CD4-positive, alpha-beta T cell treated with Interleukin-6 at 100 ng/mL for 8 hours (primary cell): ENCODE measurements around the gene UGT2B17.
"Not testable (repeated sequence)": the region's sequence is repeated elsewhere in the genome, so short reads cannot be mapped to it uniquely, and the experiment has no call there.

Experiments
- DNase-seq: peaks from one replicate; pipeline ENCODE4 v3.0.0-alpha.2; 2020; ENCODE audit warnings: mixed read lengths, low spot score

UGT2B17 gene

DNA sequence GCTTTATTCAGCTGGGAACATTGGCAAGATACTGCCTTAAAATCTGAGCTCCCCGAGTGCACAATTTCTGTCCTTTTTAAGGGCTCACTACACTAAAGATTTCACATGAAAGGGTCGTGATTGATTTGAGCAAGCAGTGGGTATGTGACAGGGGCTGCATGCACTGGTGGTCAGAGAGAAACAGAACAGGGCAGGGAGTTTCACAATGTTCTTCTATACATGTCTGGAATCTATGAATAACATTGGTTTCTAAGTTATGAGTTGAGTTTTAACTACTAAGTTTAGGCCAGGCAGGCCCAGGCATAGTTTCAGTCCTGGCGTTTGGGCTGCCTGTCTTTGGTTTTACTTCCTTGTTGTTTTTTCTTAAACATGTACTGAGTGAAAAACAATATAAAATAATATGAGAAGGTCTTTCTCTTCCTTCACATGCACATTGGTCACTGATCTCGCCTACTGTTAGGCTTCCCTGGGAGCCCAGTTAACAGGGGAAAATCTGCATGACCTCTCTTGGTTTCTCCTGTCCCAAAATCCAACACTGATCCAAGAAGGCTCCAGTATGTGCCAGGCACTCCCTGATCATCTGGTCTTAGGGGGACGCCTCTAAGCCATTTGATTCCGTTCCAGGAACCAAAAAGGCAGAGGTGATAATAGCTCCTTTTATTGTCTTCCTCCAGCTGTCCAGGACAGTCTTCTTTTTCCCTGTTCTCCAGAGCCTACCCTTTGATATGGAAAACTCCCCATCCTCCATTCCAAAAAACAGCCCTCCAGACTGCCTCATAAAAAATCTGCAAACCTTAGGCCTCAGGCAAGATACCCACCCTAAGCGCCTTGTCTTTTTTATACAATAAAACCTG is at the start of gene UGT2B17:
TSS of gene UGT2B17 (minus strand) at position 51 of the 854 bp plus-strand sequence. CDS start 7,838 bp downstream, outside the sequence.
- DNase-seq = no peak

DNA sequence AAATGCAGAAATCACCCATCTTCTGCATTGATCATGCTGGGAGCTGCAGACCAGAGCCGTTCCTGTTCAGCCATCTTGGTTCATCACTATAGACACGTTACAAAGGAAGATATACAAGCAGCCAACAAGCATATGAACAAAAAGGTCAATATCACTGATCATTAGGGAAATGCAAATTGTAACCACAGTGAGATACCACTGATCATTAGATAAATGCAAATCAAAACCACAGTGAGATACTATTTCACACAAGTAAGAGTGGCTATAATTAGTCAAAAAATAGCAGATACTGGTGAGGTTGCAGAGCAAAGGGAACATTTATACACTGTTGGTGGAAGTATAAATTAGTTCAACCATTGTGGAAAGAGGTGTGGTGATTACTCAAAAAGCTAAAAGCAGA is 46.6 kb upstream of the UGT2B17 start:
- not testable (repeated sequence) for DNase-seq

DNA sequence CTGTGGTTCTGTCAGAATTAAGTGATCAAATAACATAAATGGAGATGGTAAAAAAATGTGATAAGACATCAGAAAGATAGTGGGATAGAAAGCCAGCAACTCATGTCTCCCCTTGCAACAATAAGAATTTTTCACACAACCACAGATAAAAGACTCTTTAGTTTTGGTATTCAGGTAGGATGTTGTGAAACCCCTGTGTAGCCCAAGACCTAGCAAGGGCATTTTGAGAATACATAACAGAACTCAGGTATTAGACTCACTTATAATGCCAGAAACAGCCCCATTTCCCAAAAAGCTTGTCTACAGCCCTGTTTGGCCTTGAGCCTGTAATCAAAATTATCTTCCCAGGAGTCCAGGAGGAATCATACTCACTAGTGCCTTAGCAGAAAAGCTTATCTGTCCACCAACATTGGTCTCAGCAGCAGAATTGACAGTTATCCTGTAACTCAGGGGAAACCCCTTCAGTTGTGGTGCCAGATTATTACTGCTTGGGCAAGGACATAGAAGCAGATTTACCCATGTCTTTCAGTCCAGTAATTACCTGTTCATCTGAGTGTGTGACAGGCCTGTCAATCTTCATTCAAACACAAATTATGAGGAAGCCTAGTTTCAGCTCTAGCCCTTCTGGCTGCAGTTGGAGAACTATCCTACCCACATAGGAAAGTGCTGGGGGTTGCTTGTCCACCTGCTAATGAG is 41.0 kb upstream of the UGT2B17 start:
- DNase-seq = no peak

DNA sequence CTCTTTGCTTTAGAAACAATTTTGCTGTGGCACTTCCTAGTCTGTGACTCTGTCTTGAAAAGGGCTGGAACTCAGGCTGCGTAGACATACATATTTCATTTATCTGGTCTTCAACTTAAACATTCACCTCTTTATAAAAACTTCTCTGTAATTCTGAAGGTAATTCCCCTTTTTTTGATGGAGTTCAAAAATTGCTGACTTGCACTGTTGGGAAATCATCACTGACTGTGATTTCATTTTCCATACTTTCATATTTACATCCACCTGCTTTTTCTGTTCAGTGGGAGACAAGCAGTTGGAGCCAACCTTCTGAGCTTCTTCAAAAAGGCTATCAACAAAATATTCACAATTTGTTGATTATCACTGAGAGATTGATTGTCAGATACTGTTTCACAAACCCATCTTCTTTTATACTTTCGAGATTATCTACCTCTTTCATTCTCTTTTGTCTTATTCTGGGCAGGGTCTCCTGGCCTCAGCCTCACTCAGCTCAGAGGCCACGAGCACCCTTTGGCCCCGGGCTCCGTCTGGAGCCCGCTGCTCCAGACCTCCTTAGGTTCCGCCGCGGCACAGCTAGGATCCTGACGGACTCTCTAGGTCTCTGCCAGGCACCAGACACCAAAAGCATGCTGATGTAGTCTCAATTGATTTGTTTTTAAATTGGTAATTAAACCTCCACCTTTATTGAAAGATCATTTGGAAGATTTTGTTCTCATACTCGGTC is 39.7 kb upstream of the UGT2B17 start:
- no peak for DNase-seq

DNA sequence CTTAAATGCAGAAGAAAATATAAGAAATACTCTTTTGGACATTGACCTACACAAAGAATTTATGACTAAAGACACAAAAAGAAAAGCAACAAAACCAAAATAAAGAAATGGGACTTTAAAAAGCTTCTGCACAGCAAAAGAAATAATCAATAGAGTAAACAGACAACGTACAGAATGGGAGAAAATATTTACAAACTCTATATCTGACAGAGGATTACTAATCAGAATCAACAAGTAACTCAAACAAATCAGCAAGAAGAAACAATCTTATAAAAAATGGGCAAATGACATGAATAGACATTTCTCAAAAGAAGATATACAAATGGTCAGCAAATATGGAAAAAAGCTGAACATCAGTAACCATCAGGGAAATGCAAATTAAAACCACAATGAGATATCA is 37.6 kb upstream of the UGT2B17 start:
- DNase-seq = no peak

DNA sequence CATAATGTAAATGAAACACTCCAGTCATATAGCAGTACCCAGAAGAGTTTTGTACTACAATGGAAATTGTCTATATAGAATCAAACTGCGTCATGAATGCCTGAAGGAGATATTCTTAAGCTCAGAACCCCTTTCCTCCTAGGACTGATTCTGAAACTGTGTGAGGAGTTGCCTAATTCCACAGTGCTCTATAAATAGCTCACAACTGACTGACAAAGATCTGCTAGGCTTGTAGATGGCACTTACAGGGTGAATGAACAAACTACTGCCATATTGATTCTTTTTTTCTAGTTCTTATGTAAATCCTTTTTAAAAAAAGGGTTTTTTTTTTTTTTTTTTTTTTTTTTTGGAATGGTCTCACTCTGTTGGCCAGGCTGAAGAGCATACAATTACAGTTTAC is 30.1 kb upstream of the UGT2B17 start:
- DNase-seq = no peak

DNA sequence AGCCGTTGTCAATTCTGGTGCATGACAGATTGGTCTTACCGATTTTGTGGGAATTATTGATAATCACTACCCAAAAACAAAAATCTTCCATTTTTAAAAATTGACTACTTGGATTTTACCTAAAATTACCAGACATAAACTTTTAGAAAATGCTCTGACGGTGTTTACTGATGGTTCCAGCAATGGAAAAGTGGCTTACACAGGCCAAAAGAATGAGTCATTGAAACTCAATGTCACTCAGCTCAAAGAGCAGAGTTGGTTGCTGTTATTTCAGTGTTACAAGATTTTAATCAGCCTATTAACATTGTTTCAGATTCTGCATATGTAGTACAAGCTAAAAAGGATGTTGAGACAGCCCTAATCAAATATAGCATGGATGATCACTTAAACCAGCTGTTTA is 23.0 kb upstream of the UGT2B17 start:
- no peak for DNase-seq

DNA sequence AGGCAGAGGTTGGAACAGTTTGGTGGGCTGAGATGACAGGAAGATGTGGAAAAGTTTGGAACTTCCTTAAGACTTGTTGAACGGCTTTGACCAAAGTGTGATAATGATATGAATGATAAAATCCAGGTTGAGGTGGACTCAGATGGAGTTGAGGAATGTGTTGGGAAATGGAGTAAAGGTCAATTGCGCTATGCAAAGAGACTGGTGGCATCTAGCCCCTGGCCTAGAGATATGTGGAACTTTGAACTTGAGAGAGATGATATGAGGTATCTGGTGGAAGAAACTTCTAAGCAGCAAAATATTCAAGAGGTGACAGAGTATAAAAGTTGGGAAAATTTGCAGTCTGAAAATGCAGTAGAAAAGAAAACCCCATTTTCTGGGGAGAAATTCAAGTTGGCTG is 21.4 kb upstream of the UGT2B17 start:
- DNase-seq = no peak

DNA sequence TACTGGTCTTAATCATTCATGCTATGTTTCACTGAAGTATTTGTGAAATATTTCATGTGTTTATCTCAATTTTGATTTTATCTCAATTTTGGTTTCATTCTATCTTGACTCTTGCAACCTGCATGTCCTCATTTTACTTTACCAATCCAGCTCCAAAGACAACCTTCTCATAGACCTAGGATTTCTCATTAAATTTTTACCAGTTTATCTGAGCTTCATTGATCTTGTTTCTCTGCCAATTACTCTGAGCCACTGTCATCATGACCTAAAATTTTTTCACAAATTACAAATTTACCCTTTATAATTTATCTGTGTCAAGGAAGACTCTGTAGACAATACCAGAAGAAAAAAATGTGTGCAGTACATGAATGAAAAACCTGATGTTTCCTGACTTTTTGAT is 18.6 kb upstream of the UGT2B17 start:
- DNase-seq = no peak

DNA sequence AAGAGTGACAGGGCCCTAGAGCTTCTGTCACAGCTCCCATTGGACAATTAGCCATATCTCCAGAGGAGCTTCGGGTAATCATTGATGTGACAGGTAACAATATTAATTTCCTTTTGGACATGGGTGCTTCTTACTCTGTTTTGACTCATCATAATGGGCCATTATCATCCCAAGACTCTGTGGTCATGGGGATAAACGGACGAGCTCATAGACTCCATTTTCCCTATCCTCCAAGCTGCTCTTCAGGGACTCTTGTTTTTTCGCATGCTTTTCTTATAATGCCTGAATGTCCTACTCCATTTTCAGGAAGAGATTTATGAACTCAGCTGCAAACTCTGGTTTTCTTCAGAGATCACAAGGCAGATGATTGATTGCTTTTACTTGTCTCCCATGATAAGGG is 17.0 kb upstream of the UGT2B17 start:
- DNase-seq = no peak

DNA sequence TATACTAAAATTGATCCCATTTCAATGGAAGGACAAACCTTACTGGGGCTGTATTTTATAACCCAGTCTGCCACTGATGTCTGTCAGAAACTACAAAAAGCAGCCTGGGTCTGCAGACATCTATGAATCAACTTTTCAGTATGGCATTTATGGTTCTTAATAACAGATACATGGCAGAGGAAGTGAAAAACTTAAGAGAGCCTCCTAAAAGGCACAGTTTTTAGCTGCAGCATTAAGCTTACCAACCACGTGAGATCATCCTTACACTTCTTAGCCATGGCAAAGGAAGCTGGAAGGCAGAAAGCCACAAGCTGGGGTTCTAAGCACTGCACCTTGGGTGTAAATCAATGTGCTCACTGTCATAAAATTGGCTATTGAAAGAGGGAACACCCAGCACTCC is 16.6 kb upstream of the UGT2B17 start:
- DNase-seq = no peak

DNA sequence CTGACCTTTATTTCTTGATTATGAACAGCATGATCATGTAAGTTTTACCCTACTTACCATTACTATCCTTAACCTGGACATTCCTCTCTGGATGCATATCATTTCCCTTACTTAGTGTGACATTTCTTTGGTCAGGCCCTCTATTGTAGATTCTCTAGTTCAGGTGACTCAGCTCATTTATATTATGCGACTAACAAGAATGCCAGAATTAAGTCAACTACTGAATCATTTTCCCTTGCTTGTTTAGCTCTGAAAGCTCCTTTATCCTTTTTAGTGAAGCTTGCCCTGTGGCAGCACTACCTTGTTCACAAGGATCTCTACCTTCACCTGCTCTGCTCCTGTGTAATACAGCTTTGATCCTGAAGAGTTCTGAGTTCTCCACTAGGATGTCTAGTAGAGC is 15.1 kb upstream of the UGT2B17 start:
- DNase-seq = no peak

DNA sequence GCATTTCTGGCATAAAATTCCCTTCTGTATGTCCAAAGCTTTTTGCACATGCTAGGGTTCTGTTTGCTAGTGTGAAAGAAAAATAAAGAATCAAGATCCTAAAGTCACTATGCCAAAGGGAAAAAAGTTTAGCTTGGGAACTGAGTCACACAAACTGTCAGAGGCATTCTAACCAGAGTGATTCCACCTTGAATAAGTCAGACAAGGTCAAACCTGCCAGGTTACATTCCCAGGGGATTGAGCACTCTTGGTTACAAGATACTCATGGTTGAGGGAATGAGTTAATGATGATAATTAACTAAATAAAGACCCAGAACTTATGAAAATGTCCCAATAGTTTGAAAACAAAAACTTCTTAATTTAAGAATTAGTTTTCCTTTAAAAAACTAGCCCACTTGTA is 13.7 kb upstream of the UGT2B17 start:
- no peak for DNase-seq

DNA sequence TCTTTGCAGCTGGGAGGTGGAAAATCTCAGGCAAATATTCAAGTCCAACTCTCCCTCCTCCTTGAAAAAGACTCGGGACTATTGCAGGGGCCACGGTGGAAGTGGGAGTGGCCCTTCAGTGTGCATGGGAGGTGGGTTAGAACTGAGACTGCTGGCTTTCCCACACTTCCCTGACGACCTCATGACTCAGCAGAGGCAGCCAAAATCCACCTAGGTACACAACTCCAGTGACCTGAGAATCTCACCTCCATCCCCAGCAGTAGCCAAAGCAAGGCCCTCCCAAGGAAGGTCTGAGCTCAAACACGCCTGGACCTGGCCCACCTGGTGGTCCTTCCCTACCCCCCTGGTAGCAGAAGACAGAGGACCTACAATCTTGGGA is 6.2 kb upstream of the UGT2B17 start:
- no peak for DNase-seq

DNA sequence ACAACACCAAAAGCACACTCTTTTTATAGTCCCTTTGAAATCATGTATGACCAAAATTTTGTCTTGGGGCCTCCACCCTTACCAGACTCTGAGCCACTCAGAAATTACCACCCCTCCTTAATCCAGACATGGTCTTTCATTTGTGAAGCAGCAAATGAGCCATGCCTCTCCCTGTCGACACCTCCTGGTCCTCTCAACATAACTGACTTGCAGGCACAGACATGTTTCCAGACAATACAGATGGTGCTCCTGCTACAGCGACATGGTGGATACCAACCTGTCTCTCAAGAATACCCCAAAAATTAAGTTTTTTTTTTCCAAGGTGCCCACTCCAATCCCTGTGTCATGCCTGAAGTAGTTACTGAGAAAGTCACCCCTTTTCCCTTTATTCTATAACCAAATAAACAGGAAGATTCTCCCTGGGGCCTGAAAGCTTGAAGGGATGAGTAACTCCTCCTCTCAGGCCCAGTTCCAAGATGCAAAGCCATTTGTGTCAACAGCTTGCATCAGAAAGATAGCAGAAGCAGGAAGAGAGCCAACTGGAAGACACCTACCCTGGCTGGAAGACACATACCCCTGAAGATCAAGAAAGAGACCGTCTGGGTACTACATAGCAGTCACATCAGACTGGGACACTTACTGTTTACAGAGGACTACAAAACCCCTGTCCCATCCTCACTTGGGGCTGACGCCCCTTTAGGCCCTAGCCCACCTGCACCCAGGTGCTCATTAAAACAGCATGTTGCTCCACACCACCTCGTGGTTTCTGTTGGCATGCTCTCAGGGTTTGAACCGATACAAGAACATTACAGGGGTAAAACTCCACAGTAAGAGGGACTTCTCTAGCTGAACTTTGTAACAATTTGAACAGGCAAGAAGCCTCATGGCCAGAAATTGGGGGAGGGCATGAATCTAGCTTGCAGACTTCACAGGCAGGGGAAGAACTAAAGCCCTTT is 5.5 kb upstream of the UGT2B17 start:
- DNase-seq = no peak

DNA sequence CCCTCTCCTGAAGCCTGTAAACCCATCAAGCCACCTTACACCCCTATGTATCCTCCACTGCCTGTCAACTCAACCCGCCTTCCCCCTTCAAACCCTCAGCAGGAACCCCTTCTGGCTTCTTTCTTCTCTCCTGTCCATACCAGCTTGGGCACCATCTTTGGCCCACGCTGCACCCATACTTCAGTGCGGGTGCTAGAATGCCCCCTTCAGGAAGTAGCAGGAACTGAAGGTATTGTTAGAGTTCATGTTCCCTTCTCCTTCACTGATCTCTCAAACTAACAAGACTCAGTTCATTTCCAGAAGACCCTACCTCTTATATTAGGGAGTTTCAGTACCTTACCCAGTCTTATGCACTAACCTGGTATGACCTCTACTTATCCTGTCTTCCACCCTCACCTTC is 1.5 kb upstream of the UGT2B17 start:
- no peak for DNase-seq

DNA sequence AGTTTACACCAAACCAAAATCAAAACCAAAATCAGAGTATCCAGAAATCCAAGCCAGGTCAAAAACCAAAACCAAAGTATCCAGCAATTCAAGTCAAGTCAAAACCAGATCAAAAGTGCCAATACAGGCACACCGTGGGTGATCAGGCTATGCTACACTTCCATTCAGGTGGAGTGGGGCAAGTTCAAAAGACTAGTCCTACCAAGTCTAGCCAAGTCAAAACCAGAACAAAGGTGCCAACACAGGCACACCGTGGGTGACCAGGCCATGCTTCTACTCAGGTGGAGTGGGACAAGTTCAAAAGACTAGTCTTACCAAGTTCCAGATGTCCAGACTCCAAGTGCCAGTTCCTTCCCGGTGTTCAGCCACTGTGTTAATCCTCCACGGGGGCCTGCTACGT is 486 bp downstream of the UGT2B17 start:
- not testable (repeated sequence) for DNase-seq

DNA sequence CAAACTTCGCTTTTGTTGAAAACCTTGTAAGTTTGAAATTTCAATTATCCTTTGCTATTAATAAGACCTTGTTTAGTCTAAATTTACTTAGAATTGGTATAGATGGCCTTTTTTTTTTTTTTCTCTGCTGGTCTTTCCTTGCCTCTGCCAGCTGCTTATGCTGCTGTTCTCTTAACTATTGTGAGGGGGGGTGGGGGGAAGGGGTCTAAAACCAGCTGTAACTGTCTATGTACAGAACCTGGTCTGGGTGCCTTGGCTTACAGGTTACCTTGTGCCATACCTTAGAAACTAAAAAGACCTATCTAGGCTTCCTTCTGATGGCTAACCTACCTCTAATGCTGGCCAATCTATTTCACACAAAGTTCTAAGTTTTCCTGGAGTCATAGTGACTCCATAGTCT is 1.0 kb downstream of the UGT2B17 start:
- DNase-seq = no peak

DNA sequence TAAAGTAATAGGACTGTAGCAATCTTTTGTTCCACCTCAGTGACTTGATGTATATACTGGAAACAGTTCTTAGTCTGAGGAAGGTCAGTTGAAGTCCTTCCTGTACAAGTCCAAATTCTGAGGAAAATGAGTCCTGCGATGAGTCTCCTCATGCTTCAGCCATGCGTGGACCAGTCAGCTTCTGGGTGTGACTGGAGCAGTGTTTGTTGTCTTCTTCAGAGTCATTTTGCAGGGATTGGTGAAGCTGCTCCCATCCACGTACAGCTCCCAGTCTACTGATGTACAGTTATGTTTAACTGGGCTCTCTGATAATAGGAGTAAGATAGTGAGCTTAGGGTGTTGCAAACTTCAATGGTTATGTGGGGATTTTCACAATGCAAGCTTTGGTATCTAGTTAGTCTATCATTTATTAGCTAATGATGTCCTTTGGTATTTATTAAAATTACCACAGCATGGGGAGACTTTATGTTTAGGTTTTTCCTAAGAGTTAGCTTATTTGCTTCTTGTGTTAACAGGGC is 3.4 kb downstream of the UGT2B17 start:
- DNase-seq = no peak

DNA sequence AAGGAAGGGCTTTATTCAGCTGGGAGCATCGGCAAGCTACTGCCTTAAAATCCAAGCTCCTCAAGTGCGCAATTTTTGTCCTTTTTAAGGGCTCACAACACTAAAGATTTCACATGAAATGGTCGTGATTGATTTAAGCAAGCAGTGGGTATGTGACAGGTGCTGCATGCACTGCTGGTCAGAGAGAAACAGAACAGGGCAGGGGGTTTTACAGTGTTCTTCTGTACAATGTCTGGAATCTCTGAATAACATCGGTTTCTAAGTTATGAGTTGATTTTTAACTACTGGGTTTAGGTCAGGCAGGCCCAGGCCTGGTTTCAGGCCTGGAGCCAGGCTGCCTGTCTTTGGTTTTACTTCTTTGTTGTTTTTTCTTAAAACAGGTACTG is 6.0 kb downstream of the UGT2B17 start:
- no peak for DNase-seq

DNA sequence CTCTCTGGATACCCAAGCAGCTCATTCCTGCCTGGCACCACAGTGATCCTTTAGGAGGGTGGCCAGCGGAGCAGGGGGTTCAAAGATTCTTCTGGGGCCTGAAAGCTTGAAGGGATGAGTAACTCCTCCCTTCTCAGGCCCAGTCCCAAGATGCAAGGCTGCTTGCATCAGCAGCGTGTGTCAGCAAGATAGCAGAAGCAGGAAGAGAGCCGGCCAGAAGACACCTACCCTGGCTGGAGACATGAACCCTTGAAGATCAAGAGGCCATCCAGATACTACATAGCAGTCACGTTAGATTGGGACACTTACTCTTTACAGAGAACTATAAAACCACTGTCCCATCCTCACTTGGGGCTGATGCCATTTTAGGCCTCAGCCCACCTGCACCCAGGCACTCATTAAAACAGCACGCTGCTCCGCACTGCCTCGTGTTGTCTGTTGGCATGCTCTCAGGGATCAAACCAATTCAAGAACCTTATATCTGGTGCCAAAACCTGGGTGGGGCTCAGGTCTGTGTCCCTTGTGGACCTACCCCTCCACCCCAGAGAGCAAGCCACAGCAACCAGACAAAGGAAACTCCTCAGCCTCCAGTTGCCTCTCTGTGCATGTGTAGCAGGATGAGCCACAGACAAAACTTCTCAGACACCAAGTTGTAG is 6.5 kb downstream of the UGT2B17 start:
- DNase-seq = no peak
